NCI-H345 (cell line): ENCODE results near the gene TMEM255B.
A peak's percentile ranks its signal among the peaks of the same experiment; 100 is the strongest.
"Not testable (repeated sequence)": the region's sequence is repeated elsewhere in the genome, so short reads cannot be mapped to it uniquely, and the experiment has no call there.

Experiments
- DNase-seq: peaks from one replicate; lab custom pipeline; 2025; lab: John Stamatoyannopoulos, UW

The TMEM255B gene

GRCh38 chr13:113817860-113818691, 59.0 kb downstream of the TMEM255B start:
- no peak for DNase-seq

DNA sequence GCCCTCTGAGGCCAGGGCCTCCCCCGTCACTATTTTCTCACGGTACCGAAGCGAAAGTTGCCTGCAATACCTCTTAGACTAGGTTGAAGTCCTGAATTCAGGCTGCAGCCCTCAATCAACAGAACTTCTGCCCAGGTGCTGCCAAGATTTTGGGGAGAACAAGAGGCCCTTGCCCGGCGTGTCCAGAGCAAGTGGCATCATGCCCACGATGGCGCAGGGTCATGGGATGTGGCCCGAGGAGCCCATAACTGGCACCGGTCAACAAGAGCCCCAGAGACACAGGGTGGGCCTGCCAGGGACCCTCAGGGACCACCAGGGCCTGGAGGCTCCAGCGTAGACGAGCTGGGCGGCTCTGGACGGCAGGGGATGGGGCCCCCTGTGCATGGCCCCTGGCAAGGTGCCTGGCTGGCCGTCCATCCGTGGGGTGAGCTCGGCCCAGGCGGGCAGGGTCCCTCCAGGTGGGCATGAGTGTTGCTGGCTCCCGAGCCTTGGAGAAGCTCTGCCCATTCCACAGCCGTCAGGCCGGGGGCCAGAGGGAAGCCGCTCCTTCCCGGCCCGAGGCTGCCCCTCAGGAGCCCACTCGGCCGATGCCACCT, 59.8 kb downstream of the TMEM255B start:
- DNase-seq: no peak

- DNase-seq: no peak
These were observed 60.3 kb downstream of the TMEM255B start for GRCh38 chr13:113819341-113819730.

DNA sequence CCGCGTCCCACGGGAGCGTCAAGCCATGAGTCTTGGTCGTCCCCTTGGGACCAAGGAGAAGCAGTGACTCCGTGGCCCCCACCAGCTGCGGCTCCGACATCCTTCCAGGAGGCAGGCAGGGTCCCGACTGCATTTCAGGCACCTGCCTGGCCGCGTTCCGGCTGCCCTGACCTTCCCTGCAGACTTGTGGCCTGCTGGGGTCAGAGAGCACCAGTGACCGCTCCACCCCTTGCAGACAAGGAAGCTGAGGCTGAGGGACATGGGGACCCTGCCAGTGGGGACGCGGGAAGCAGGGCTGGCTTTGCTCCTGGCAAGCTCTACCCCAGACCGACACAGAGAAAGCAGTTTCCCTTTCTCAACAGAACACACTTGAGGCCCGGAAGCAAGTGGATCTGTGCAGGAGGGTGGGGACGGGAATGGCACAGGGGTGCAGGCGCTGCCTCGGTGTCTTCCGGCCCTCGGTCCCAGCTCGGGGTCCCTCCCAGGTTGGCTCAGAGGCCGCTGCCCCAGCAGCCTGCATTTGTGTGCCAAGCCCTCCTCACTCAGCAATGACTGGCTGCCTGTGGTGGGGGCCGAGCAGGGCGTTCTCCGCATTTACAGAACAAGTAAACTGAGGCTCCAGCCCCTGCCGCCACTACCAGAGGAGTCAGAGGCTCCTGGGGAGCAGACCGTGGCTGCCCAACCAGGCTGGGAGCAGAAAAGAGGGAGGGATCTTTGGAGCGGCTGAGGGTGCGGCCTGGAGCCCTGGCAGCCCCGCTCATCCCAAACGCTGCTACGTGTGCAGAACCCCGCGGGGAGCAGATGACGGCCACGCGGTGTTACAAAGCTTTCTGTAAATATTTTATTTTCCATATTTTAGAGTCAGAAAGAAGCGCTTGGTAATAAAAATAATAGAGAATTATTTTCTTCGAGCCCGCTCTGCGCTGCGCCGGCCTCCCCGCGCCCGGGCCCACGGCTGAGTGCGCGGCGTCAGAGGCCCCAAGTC, 61.0 kb downstream of the TMEM255B start:
- no peak for DNase-seq

DNA sequence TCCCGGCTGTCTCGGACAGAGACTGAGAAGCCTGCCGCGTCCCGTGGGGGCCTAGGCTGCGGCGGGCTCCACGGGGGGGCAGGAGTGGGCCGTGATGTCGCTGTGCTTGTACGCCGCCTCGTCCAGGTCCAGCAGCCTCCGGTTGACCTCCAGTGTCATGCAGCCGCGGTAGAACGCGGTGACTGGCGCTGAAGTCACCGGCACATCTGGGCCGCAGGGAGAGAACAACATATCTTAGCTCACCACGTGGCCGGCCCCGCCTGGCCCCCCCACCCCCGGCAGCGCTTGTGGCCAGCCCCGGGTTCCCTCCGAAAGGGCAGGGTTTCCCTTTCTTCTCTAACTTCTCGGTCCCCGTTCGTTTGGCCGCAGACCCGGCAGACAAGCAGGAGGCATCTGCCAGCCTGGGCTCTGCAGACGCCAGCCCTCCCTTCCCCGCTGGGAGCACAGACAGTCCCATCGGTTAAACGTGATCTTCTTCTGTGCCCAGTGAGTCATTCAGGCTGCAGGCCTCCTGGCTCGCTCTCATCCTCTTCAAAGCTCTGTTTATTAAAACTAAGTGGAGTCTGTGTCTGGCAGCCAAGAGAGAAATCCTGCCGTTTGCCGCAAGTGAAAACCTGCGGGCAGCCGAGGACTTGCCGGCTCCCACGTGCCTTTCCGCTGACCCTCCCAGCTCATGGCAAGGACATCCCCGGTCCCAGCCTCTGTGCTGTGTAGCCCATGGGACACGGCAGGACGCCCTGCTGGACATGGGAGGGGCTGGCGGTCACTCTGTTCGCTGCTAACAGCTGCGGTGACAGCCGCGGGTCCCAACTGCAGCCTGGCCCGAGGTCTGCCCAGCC, 62.0 kb downstream of the TMEM255B start:
- DNase-seq: peak; percentile 88

GRCh38 chr13:113821847-113822246, 62.8 kb downstream of the TMEM255B start:
- DNase-seq: no peak

DNA sequence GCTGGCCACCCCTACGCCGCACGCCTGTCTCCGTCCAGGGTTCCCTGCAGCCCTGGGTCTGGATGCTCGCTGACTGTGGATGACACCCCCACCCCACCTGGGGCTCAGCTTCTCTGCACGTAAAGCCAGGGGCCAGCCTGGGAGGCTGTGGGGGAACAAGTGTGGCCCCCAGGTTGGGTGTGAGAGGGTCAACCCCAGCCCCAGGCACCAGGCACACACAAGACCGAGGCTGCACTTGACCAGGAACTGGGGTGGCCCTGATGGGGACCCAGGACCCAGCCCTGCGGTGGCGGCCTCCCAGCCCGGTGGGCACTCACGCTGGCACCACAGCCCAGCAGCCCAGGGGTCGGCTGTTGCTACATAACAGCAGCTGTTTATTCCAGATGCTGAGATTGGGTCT, 63.2 kb downstream of the TMEM255B start:
- no peak for DNase-seq

DNA sequence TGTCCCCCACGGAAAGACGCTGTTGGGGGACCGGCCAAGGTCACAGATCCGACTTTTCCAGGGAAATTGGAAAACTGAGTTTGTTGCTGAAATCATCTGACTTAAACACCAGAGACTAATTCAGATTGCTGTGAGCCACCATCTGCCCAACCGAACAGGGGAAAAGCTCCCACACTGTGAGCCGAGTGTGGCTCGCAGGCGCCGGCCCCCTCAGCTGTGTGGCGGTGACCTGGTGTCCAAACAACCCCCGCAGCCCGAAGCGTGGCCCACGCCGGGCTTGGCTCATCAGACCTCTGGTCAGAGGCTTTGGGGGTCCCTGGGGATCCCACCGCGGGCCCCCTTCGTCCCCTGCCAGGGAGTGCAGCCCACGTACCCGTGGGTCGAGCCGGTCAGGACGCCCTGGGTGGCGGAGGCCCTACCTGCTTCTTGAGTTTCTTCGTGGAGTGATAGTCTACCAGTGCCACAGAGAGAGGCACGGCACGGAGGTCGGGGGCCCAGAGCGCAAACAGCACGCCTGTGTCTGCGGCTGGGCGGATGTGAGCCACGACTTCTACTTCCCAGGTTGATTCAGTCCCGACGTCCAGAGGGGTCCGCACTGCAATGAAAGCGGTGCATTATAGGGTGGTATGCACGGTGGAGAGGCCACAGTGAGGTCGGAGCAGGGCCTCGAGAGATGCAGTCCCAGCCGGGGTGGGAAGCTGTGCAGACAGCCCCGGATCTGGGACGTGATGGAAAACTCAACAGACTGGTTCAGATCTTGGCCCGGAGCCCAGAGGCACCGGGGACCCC, 64.1 kb downstream of the TMEM255B start:
- DNase-seq: no peak

GRCh38 chr13:113823771-113824170, 64.7 kb downstream of the TMEM255B start:
- no peak for DNase-seq

GRCh38 chr13:113825841-113826240, 66.8 kb downstream of the TMEM255B start:
- DNase-seq: no peak

- not testable (repeated sequence) for DNase-seq
These were observed 67.4 kb downstream of the TMEM255B start for GRCh38 chr13:113826446-113826845.

DNA sequence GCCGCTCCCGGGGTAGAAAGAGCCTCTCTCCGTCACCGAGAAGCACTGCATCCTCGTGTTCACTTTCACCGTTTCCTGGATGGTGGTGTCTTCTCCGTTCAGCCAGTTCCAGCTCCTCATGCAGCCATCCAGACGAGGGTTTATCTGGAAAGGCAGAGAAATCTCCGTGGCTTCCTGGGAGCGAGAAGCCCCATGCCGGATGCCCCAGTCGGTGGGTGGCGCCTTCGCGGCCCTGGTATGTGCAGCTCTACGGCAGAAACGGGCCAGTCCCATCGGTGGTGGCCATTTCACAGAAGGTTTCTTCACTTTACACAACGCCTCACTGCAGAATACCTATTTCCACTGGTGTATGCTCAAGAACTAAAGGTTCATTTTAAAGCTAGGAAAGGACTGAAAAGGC, 68.0 kb downstream of the TMEM255B start:
- DNase-seq: no peak

- DNase-seq: no peak
These were observed 69.3 kb downstream of the TMEM255B start for GRCh38 chr13:113828282-113828825.

GRCh38 chr13:113830426-113830950, 71.5 kb downstream of the TMEM255B start:
- DNase-seq: not testable (repeated sequence)

DNA sequence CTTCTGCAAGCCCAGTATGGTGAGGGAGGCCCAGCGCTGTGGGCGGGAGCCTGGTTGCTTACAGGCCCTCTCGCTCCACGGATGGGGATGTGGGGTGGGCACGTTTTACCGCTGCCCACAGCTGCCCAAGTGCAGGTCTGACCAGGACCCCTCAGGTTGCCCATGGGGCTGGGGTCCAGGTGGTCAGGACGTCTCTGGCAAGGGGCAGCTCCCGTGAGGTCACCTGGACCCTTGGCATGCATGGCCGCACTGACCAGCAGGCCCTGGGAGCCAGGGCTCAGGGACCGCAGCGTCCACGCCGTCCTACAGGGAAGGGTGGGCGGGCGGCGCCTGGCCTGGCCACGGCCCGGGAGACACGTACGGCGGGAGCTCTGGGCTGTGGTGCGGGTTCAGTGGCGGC, 72.0 kb downstream of the TMEM255B start:
- DNase-seq: no peak

DNA sequence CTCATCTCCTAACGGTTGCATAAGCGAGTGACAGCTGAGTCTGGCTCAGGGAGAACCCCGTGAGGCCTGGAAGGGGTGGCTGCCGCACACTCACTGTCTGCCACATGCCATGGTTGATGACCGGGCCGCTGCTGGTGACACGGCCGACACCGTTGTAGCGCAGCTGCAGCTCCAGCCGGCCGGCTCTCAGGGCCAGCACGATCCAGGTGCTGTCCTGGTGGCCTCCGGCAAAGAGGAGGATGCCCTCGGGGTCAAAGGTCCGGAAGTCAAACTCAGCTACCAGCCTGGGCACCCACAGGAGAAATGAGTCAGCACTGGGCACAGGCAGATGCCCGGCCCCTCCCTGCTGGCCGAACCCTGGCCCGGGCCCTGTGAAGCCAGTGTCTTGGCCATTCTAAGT, 73.2 kb downstream of the TMEM255B start:
- no peak for DNase-seq

DNA sequence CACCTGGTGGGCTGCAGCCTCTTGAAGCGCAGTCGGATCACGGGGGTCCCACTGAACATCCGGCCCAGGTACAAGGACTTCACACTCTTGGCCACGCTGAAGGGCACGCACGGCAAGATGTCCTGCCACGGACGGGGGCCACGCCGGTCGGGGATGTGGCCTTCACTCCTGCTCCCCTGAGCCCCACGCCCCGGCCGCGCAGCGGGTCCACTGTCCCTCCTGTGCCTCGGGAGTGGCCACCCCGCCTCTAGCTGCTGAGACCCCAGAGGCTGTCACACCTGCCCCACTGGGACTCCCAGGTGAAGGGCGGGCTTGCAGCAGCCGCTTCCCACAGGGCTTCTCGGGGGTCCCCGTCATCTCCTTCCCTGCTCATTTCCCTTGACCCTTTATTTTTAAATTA, 73.6 kb downstream of the TMEM255B start:
- no peak for DNase-seq

DNA sequence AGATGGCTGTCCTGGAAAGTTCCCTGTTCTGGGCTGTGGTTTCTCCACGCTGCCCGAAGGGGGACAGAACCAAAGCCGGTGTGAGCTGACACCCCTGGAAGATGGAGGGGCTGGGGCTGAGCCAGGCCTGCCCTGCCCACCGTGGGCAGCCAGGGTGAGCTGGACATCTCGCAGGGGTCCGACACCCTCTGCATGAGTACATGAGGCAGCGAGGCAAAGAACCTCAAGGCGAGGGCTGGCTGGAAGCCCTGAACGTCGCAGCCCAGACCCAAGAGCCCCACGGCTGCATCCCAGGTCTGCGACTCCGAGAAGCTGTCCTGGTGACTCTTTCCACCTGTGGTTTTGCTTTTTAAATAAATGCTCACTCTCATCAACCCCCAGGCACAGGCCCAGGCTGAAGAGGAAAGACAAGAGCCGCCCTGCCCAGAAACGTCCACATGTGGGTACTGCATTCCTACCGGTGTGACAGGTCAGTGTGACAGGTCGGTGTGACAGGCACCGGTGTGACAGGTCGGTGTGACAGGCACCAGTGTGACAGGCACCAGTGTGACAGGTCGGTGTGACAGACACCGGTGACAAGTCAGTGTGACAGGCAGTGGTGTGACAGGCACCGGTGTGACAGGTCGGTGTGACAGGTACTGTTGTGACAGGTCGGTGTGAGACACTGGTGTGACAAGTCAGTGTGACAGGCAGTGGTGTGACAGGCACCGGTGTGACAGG, 74.2 kb downstream of the TMEM255B start:
- no peak for DNase-seq

DNA sequence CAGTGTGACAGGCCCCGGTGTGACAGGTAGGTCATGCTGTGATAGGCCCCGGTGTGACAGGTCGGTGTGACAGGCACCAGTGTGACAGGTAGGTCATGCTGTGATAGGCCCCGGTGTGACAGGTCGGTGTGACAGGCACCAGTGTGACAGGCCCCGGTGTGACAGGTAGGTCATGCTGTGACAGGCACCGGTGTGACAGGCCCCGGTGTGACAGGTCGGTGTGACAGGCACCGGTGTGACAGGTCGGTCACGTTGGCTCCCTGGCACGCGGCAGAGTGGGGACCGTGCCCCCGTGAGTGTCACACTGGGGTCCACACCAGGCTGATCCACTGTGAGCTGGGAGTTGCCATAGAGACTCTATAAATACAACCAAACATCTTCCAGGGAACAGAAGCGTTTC, 75.0 kb downstream of the TMEM255B start:
- DNase-seq: not testable (repeated sequence)
